ENCODE measurements around the gene NUP210L. TPM values are rescaled to one million over a fixed set of nuclear protein-coding genes. Genes with fewer than 3 reads are reported as not detected.

The NUP210L gene
- total and polyA plus RNA-seq, 2 donors (not counting 3 experiments of a cell fraction or from before 2014, with no cell fraction given) = 0.01 to 0.07 TPM

DNA sequence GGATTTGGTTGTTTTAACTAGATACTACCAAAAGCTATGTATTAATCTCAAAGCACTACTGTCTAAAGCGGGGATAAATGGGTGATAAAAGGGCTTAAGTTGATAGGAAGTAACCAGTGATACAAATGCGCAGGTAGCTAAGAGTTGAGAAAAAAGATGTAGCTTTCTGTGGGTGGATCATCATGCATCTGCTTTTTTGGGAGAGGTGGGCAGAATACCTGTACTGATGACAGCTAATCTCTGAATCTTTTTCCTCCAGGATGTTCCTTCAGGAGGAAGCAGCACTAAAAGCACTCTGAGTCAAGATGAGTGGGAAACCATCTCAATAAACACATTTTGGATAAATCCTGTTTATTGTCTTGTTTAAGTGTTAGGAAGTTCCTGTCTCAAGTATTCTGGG lies 163.1 kb downstream of the NUP210L start:
- no TSS peak for BruUV-seq (replicated peaks)
- FAIRE-seq (no peak), DNase-seq (ENCODE audit: low read depth, low spot score) (no peak)
- TF ChIP-seq POLR2A (IDR thresholded peaks at IDR 0.05; ENCODE audit: low read depth, low read length) (no peak), FOS (IDR thresholded peaks at IDR 0.05; ENCODE audit: borderline replicate concordance, insufficient read depth, low read length) (no peak), GATA2 (IDR thresholded peaks at IDR 0.05; ENCODE audit: insufficient read depth, insufficient read length, low read depth, low read length) (no peak), EZH2 (IDR thresholded peaks at IDR 0.05; ENCODE audit: borderline replicate concordance, low read depth, low read length, severe bottlenecking) (no peak), MYC (IDR thresholded peaks at IDR 0.05; ENCODE audit: low read depth, low read length) (no peak), POLR2AphosphoS5 (IDR thresholded peaks at IDR 0.05; ENCODE audit: insufficient read depth, low read depth, low read length) (no peak), JUN (IDR thresholded peaks at IDR 0.05; ENCODE audit: borderline replicate concordance, insufficient read depth, insufficient read length, low read depth) (no peak)
- TF ChIP-seq, protein P1, sequence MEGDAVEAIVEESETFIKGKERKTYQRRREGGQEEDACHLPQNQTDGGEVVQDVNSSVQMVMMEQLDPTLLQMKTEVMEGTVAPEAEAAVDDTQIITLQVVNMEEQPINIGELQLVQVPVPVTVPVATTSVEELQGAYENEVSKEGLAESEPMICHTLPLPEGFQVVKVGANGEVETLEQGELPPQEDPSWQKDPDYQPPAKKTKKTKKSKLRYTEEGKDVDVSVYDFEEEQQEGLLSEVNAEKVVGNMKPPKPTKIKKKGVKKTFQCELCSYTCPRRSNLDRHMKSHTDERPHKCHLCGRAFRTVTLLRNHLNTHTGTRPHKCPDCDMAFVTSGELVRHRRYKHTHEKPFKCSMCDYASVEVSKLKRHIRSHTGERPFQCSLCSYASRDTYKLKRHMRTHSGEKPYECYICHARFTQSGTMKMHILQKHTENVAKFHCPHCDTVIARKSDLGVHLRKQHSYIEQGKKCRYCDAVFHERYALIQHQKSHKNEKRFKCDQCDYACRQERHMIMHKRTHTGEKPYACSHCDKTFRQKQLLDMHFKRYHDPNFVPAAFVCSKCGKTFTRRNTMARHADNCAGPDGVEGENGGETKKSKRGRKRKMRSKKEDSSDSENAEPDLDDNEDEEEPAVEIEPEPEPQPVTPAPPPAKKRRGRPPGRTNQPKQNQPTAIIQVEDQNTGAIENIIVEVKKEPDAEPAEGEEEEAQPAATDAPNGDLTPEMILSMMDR (IDR thresholded peaks at IDR 0.05; ENCODE audit: extremely low read depth in 1 of 2, insufficient read depth in 1 of 2, low read depth in 1 of 2, low read length in 2 of 2) = no peak
- TF ChIP-seq, protein P2, sequence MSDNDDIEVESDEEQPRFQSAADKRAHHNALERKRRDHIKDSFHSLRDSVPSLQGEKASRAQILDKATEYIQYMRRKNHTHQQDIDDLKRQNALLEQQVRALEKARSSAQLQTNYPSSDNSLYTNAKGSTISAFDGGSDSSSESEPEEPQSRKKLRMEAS (IDR thresholded peaks at IDR 0.05; ENCODE audit: insufficient read depth, insufficient read length) = no peak
- dilution Hi-C loops (cut with MboI; ENCODE audit: extremely low pct_ligation_motif_present, low sequenced_read_pairs) (no loop called here), intact Hi-C loops (cut with micrococcal nuclease) (loop anchor here (5.0 to 10.0 kb wide), 3 partner anchors 163 to 1960 kb away; partner anchors contain the start of gene NUP210L)
- H3K9me1 ChIP-seq (replicated peaks; ENCODE audit: control insufficient read depth, extremely low read depth, insufficient read depth, low read length) = no peaks in the 10 kb centered on the region
- peak overlapping the region; percentile 95 for H3K4me2 ChIP-seq (ENCODE audit: insufficient read depth, low read length)
- peak overlapping the region; percentile 91 for H3K9ac ChIP-seq (replicated peaks; ENCODE audit: extremely low read depth, insufficient read depth, low read length)
- POLR2A ChIA-PET = interaction anchor here (0.6 kb wide), 1 partner anchor 141 kb away, joined by 10 read pairs; no protein-coding TSS in a partner anchor
- H3K9me3 ChIP-seq (replicated peaks; ENCODE audit: control insufficient read depth, insufficient read depth, low read length) = no peaks in the 10 kb centered on the region
- peak overlapping the region; percentile 3 to 79 (median 15) for H3K4me3 ChIP-seq (replicated peaks in 1 of 3; ENCODE audit: insufficient read depth in 1 of 3, low read depth in 1 of 3, low read length in 3 of 3)
- peaks cover 9 to 10% of the 10 kb centered on the region in 2 experiments for H3K36me3 ChIP-seq (ENCODE audit: control insufficient read depth in 2 of 2, extremely low read depth in 1 of 2, insufficient read depth in 2 of 2, low read length in 2 of 2)
- peaks cover 21% of the 10 kb centered on the region for H3K79me2 ChIP-seq (ENCODE audit: control insufficient read depth, insufficient read depth, low read length)
- H3K4me1 ChIP-seq (ENCODE audit: control insufficient read depth, extremely low read depth, insufficient read depth, low read length) = peaks cover 19% of the 10 kb centered on the region
- H4K20me1 ChIP-seq (replicated peaks; ENCODE audit: control insufficient read depth, extremely low read depth, insufficient read depth, low read length) = no peaks in the 10 kb centered on the region
- CTCF ChIA-PET = no interaction called here
- H3K27ac ChIP-seq (ENCODE audit: insufficient read depth, low read depth, low read length) = peak overlapping the region; percentile 90
- no peaks in the 10 kb centered on the region for H3K27me3 ChIP-seq (ENCODE audit: control insufficient read depth in 2 of 2, insufficient read depth in 2 of 2, low read length in 2 of 2)
- no peak overlapping the region for H2AFZ ChIP-seq (ENCODE audit: low read depth, low read length)

Measured in endothelial cell of umbilical vein (primary cell).